K562 (cell line): ENCODE measurements around the gene EYA2. TPM values are rescaled to one million over a fixed set of nuclear protein-coding genes. Genes with fewer than 3 reads are reported as not detected.

Experiments used
- ATAC-seq: fragments of 200-7000 bp; cut with Tn5 transposase; 3 replicates; pipeline ENCODE4 v1.9.1; 2020; ENCODE audit warnings: moderate library complexity
- BruUV-seq: library from RNA; stranded (reverse); fragments of 400-500 nt; replicated peaks from 2 replicates; lab custom pipeline; 2021; lab: Mats Ljungman, UMichigan
- CTCF ChIA-PET: fragments of 300-600 bp; formaldehyde crosslinking; extraction: SDS; loops from one replicate; lab custom pipeline; 2021; ENCODE audit warnings: low intra/inter-chr PET ratio; lab: Yijun Ruan, JAX
- POLR2A ChIA-PET: fragments of 300-600, 350-650 bp; sonication (Branson Sonifier 250); formaldehyde crosslinking; extraction: SDS; loops from one replicate; lab custom pipeline; 2021; ENCODE audit warnings: antibody characterized with exemption, inconsistent platforms; lab: Yijun Ruan, JAX
- DNase-seq, 4 experiments: peaks; one replicate each; pipeline versions ENCODE4 v3.0.0 to v3.0.0-alpha.2; 2011 to 2018; ENCODE audit warnings: low spot score in 3 of 4, mixed read lengths in 3 of 4; ENCODE audit errors: extremely low read depth in 1 of 4
- FAIRE-seq: peaks from 2 replicates; lab custom pipeline; 2011; peaks lifted over from hg19 to GRCh38; lab: Jason Lieb, UNC
- H2AFZ ChIP-seq: 2 replicates; pipeline ENCODE4 v1.6.0; 2011; ENCODE audit warnings: low read depth, low read length, control low read depth, inconsistent platforms
- H3K27ac ChIP-seq: fragments of 200-600 bp; 3 replicates; pipeline ENCODE4 v1.8.0; 2011; ENCODE audit warnings: low read depth, mild to moderate bottlenecking, control low read depth, inconsistent platforms, low read length, moderate library complexity, mixed read lengths; ENCODE audit errors: extremely low read depth
- H3K27me3 ChIP-seq, 2 experiments: fragments of 300-600 bp in 1 of 2; 2 replicates in 1 of 2; 3 replicates in 1 of 2; pipeline versions ENCODE4 v1.6.0 to v1.8.0; 2011; ENCODE audit warnings: inconsistent platforms in 2 of 2, low read length in 2 of 2, mild to moderate bottlenecking in 1 of 2, mixed read lengths in 1 of 2, moderate library complexity in 1 of 2; ENCODE audit not compliant: control insufficient read depth in 2 of 2, insufficient read depth in 2 of 2
- H3K36me3 ChIP-seq: fragments of 300-600 bp; 3 replicates; pipeline ENCODE4 v1.8.0; 2011; ENCODE audit warnings: mild to moderate bottlenecking, low read length, inconsistent platforms; ENCODE audit not compliant: control insufficient read depth, insufficient read depth
- H3K4me1 ChIP-seq, 2 experiments: fragments of 200-600 bp in 1 of 2; replicated peaks in 1 of 2; 2 replicates in 1 of 2; 3 replicates in 1 of 2; pipeline versions ENCODE4 v1.5.1 to v1.8.0; 2011; ENCODE audit warnings: inconsistent platforms in 2 of 2, low read length in 2 of 2, mild to moderate bottlenecking in 1 of 2, mixed read lengths in 1 of 2, moderate library complexity in 1 of 2; ENCODE audit not compliant: control insufficient read depth in 2 of 2, insufficient read depth in 2 of 2
- H3K4me2 ChIP-seq: 2 replicates; pipeline ENCODE4 v1.6.1; 2011; ENCODE audit warnings: low read length, control low read depth, inconsistent platforms, mixed read lengths; ENCODE audit not compliant: insufficient read depth
- H3K4me3 ChIP-seq: fragments of 200-600 bp; sonication (generic), shearing (Covaris generic); 2 replicates; pipeline ENCODE4 v1.5.1; 2016; ENCODE audit warnings: control low read depth, inconsistent platforms
- H3K79me2 ChIP-seq: fragments of 200-600 bp; 3 replicates; pipeline ENCODE4 v1.8.0; 2011; ENCODE audit warnings: low read length, inconsistent platforms; ENCODE audit not compliant: control insufficient read depth, insufficient read depth
- H3K9ac ChIP-seq, 2 experiments: 2 replicates each; pipeline versions ENCODE4 v1.6.0 to v1.6.1; 2011; ENCODE audit warnings: low read depth in 2 of 2, low read length in 2 of 2, control low read depth in 1 of 2, inconsistent platforms in 1 of 2, mild to moderate bottlenecking in 1 of 2, mixed read lengths in 1 of 2; ENCODE audit not compliant: insufficient read depth in 1 of 2
- H3K9me1 ChIP-seq: one replicate; pipeline ENCODE4 v1.6.0; 2011; ENCODE audit warnings: inconsistent platforms, mild to moderate bottlenecking, low read length, moderate library complexity; ENCODE audit not compliant: control insufficient read depth, insufficient read depth
- H3K9me3 ChIP-seq: replicated peaks from 2 replicates; pipeline ENCODE4 v1.5.1; 2011; ENCODE audit warnings: low read depth, low read length, inconsistent platforms; ENCODE audit not compliant: control insufficient read depth, insufficient read depth
- H4K20me1 ChIP-seq: replicated peaks from 2 replicates; pipeline ENCODE4 v1.6.1; 2011; ENCODE audit warnings: low read length, inconsistent platforms, mixed read lengths; ENCODE audit not compliant: control insufficient read depth, insufficient read depth
- CBFA2T3 ChIP-seq: fragments of 450-650 bp; IDR thresholded peaks from 2 replicates; pipeline ENCODE4 v1.6.1; 2017
- CXXC5 ChIP-seq: fragments of 250-450 bp; sonication (Bioruptor Pico); IDR thresholded peaks from 2 replicates; pipeline ENCODE4 v1.8.0; 2022; ENCODE audit warnings: inconsistent platforms, mild to moderate bottlenecking, moderate library complexity
- HNRNPK ChIP-seq: fragments of 200-400 bp; formaldehyde crosslinking; IDR thresholded peaks from one replicate; pipeline ENCODE4 v1.6.1; 2018; ENCODE audit warnings: mild to moderate bottlenecking, low read depth, low read length; ENCODE audit not compliant: poor library complexity, severe bottlenecking
- KAT7 ChIP-seq: sonication (generic); formaldehyde crosslinking; IDR thresholded peaks from 2 replicates; pipeline ENCODE4 v1.8.0; 2022; ENCODE audit warnings: missing genetic modification reagents, mild to moderate bottlenecking, borderline replicate concordance
- RBM25 ChIP-seq: fragments of 200-400 bp; formaldehyde crosslinking; IDR thresholded peaks from 2 replicates; pipeline ENCODE4 v1.6.1; 2018; ENCODE audit warnings: low read length, low read depth, moderate library complexity; ENCODE audit not compliant: severe bottlenecking
- SMAD3 ChIP-seq: fragments of 450-650 bp; formaldehyde crosslinking; conservative IDR thresholded peaks from 2 replicates; pipeline ENCODE4 v1.4.0; 2020; ENCODE audit warnings: mild to moderate bottlenecking
- ZNF444 ChIP-seq: fragments of 250-450 bp; sonication (Bioruptor Pico); IDR thresholded peaks from 2 replicates; pipeline ENCODE4 v1.4.0; 2020; ENCODE audit warnings: mild to moderate bottlenecking, moderate library complexity
- ZSCAN32 ChIP-seq: fragments of 450-650 bp; formaldehyde crosslinking; IDR thresholded peaks from 2 replicates; pipeline ENCODE4 v1.4.0; 2020; ENCODE audit warnings: mild to moderate bottlenecking, moderate library complexity
- ZZZ3 ChIP-seq: fragments of 450-650 bp; IDR thresholded peaks from 2 replicates; pipeline ENCODE4 v1.6.1; 2016; ENCODE audit warnings: antibody characterized with exemption, mild to moderate bottlenecking, moderate library complexity
- WGBS: fragments of 100-300 bp; shearing (Covaris generic); methylation state at CpG from one replicate; pipeline ENCODE4 v1.1.6; 2016; ENCODE audit warnings: low coverage, mixed read lengths; ENCODE audit not compliant: insufficient coverage; ENCODE audit errors: missing lambda C conversion rate; 5-methylcytosine and 5-hydroxymethylcytosine counted together
- in situ Hi-C: fragments of 300-500 bp; cut with MboI; formaldehyde crosslinking; loops from 4 replicates; pipeline ENCODE4 v1.15.0; 2018; ENCODE audit warnings: inconsistent platforms, mixed read lengths
- intact Hi-C: fragments of 100-400 bp; cut with micrococcal nuclease; formaldehyde crosslinking; loops from 2 replicates; pipeline ENCODE4 v1.14.2; 2022
- polyA plus RNA-seq, 8 experiments: library from polyadenylated mRNA; depleted of rRNA in 4 of 8; stranded (reverse) in 5 of 8; unstranded in 3 of 8; fragments of >200 nt; fragmentation: Nextera tagmentation in 2 of 8; fragmentation: Illumina TruSeq in 1 of 8; extraction: Ambion mirVana in 2 of 8; extraction: Trizol in 1 of 8; gene quantifications; 2 replicates each; pipeline versions ENCODE4 v1.2.1 to v1.2.3, GENCODE V29; 2011 to 2014; ENCODE audit warnings: inconsistent platforms in 1 of 8, missing spikeins in 1 of 8
- total RNA-seq, 7 experiments: library from RNA; depleted of rRNA in 6 of 7; stranded (reverse); fragments of >200 nt in 6 of 7; fragmentation: Illumina TruSeq in 2 of 7; extraction: Trizol in 2 of 7; gene quantifications; 2 replicates each; pipeline versions ENCODE4 v1.2.1 to v1.2.3, GENCODE V29; 2011 to 2021; ENCODE audit warnings: low replicate concordance in 1 of 7
- TF ChIP-seq, protein P1 (sequence below), 2 experiments: fragments of 450-650 bp; conservative IDR thresholded peaks; 2 replicates each; pipeline ENCODE4 v1.6.1; 2017; ENCODE audit warnings: mild to moderate bottlenecking in 2 of 2, moderate library complexity in 2 of 2
- TF ChIP-seq, protein P2 (sequence below): fragments of 250-450 bp; sonication (Bioruptor Pico); IDR thresholded peaks from 2 replicates; pipeline ENCODE4 v1.5.0; 2021
- TF ChIP-seq, protein P3 (sequence below): sonication (generic); formaldehyde crosslinking; IDR thresholded peaks from 2 replicates; pipeline ENCODE4 v1.8.0; 2022; ENCODE audit warnings: missing genetic modification reagents, mild to moderate bottlenecking, borderline replicate concordance

EYA2 gene
- total and polyA plus RNA-seq, 9 of the 15 experiments (the other 6 are each of a cell fraction or from before 2014, with no cell fraction given), result 0.03 TPM; not detected in 8

DNA sequence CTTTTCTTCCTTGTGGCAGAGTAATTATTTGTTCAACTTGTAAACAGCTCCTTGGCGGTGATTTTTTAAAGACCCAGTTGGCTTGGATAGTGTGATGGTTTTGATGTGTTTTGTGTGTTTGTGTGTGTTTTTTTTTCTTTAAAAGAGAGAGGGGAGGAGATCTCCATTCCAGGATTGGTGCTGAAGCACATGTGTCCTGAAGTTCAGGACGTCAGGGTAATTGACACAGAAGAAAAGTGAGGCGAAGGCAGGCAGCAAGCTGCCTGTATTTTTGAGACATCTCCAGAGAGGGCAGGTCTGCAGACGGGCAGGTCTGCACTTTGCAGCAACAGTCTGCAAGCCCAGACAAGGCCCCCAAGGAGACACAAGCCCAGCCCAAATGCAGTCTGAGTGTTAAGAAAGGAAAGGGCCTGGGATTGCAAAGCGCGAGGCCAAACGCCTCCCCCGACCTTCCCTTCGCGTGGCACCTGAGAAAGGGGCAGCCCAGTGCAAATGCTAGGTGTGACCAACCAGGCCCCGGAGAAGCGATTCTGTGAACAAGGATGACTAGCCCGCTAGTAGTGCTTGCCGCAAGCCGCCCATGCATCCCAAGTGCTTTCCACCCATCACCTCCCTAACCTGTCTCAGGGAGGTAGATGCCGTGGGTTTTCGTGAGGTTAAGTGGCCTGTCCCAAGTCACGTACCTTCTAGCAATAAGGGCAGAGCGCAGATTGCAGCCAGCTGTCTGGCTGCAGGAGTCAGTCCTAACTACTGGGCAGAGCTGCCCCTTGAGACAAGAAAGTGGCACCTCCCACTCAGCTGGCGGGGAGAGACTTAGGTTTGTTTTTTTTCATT, 231.3 kb downstream of the EYA2 start:
- DNase-seq (no peak), FAIRE-seq (no peak), ATAC-seq (no peak; the same call in 2 of the 3 replicates)
- Histone ChIP-seq H3K9ac (no peak overlapping the region; a peak in 1 of 4 replicates), H3K27ac (no peak overlapping the region), H3K4me2 (no peak overlapping the region), H3K27me3 (peaks cover 15 to 35% of the 10 kb centered on the region in 2 experiments; a peak in 4 of 5 replicates), H3K9me3 (no peaks in the 10 kb centered on the region), H4K20me1 (no peaks in the 10 kb centered on the region), H3K4me3 (no peak overlapping the region), H3K79me2 (no peaks in the 10 kb centered on the region), H3K9me1 (no peaks in the 10 kb centered on the region), H3K4me1 (no peaks in the 10 kb centered on the region), H2AFZ (no peak overlapping the region), H3K36me3 (no peaks in the 10 kb centered on the region)
- POLR2A ChIA-PET, result interaction anchor here (0.6 kb wide), 1 partner anchor 235 kb away, joined by 3 read pairs; no protein-coding TSS in a partner anchor
- intact Hi-C loops, result no loop called here
- no TSS peak for BruUV-seq
- 2% methylated on average over 17 of the region's 20 CpGs for WGBS
- TF ChIP-seq ZNF444 (no peak), RBM25 (no peak), ZSCAN32 (CRISPR knock-in tag) (no peak)
- in situ Hi-C loops, result no loop called here
- CTCF ChIA-PET, result no interaction called here

DNA sequence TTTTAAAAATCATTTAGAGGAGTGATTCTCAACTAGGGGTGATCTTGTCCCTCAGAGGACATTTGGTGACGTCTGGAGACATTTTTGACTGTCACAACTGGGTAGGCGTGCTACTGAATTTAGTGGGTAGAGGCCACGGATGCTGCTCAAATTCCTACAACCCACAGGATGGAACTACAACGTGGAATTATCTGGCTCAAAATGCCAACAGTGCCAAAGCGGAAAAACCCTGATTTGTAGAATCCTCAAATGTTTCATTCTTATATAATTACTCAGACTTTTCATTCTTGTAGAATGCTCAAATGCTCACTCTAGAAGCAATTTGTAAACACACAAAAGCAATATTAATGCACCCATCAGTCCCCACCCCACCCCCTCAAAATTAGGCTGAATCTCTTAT, 232.1 kb downstream of the EYA2 start:
- WGBS, result 1% methylated on average over 5 of the region's 5 CpGs
- no peak overlapping the region for H3K9ac ChIP-seq
- FAIRE-seq, result no peak
- no TSS peak for BruUV-seq
- H3K9me1 ChIP-seq, result no peaks in the 10 kb centered on the region
- H3K36me3 ChIP-seq, result no peaks in the 10 kb centered on the region
- H3K4me3 ChIP-seq, result no peak overlapping the region
- ATAC-seq, result no peak
- no peak overlapping the region for H3K4me2 ChIP-seq
- intact Hi-C loops, result no loop called here
- no peaks in the 10 kb centered on the region for H4K20me1 ChIP-seq
- no peaks in the 10 kb centered on the region for H3K4me1 ChIP-seq
- no peak overlapping the region for H2AFZ ChIP-seq
- peaks cover 18 to 34% of the 10 kb centered on the region in 2 experiments; a peak in 4 of 5 replicates for H3K27me3 ChIP-seq
- no peaks in the 10 kb centered on the region for H3K79me2 ChIP-seq
- no peaks in the 10 kb centered on the region for H3K9me3 ChIP-seq
- ChIA-PET POLR2A (no interaction called here), CTCF (no interaction called here)
- H3K27ac ChIP-seq, result no peak overlapping the region
- in situ Hi-C loops, result no loop called here
- no peak for DNase-seq
- TF ChIP-seq, protein P1, sequence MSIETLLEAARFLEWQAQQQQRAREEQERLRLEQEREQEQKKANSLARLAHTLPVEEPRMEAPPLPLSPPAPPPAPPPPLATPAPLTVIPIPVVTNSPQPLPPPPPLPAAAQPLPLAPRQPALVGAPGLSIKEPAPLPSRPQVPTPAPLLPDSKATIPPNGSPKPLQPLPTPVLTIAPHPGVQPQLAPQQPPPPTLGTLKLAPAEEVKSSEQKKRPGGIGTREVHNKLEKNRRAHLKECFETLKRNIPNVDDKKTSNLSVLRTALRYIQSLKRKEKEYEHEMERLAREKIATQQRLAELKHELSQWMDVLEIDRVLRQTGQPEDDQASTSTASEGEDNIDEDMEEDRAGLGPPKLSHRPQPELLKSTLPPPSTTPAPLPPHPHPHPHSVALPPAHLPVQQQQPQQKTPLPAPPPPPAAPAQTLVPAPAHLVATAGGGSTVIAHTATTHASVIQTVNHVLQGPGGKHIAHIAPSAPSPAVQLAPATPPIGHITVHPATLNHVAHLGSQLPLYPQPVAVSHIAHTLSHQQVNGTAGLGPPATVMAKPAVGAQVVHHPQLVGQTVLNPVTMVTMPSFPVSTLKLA (conservative IDR thresholded peaks at IDR 0.05), result no peak
- TF ChIP-seq ZZZ3 (no peak), SMAD3 (no peak), KAT7 (CRISPR knock-in tag) (no peak), CXXC5 (CRISPR knock-in tag) (no peak), CBFA2T3 (no peak), HNRNPK (no peak)
- TF ChIP-seq, protein P2, sequence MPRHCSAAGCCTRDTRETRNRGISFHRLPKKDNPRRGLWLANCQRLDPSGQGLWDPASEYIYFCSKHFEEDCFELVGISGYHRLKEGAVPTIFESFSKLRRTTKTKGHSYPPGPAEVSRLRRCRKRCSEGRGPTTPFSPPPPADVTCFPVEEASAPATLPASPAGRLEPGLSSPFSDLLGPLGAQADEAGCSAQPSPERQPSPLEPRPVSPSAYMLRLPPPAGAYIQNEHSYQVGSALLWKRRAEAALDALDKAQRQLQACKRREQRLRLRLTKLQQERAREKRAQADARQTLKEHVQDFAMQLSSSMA (CRISPR knock-in tag), result no peak
- TF ChIP-seq, protein P3, sequence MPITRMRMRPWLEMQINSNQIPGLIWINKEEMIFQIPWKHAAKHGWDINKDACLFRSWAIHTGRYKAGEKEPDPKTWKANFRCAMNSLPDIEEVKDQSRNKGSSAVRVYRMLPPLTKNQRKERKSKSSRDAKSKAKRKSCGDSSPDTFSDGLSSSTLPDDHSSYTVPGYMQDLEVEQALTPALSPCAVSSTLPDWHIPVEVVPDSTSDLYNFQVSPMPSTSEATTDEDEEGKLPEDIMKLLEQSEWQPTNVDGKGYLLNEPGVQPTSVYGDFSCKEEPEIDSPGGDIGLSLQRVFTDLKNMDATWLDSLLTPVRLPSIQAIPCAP (CRISPR knock-in tag), result no peak
